ENCODE data around the gene DNAH2.
"Not testable (repeated sequence)": the region's sequence is repeated elsewhere in the genome, so short reads cannot be mapped to it uniquely, and the experiment has no call there.

DNAH2 gene

DNA sequence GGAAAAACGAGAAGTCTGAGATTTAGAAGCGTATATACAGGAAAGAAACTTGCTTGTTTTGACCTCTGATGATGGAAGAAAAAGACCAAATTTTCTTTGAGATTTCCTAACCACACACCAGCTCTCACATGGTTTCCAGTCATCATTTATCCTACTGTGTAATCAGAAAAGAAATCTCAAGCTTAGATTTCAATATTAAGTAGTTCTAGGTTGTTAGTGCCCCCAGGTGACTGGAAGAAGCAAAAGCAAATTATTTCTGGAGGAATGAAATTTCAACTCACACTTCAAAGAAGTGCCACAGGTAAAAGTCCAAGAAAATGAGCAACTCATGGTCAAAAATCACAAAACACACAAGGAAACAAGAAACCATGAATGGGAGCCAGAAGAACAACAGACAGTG is 64.7 kb downstream of the DNAH2 start:
- DNase-seq = no peak

DNA sequence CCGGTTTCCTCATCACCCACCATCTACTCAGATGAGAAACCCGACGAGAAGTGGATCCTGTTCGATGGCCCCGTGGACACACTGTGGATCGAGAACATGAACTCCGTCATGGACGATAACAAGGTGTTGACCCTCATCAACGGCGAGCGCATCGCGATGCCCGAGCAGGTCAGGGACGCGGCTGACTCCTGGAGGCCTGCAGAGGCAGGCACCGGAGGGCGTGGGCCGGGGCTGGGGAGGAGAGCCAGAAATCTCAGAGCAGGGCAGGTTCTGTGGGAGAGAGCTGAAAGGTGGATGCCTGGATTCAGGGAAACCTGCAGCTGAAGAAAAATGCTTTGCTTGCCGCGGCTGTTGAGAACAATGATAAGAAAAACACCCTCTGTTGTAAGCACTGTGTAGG is 69.3 kb downstream of the DNAH2 start:
- DNase-seq = no peak

DNA sequence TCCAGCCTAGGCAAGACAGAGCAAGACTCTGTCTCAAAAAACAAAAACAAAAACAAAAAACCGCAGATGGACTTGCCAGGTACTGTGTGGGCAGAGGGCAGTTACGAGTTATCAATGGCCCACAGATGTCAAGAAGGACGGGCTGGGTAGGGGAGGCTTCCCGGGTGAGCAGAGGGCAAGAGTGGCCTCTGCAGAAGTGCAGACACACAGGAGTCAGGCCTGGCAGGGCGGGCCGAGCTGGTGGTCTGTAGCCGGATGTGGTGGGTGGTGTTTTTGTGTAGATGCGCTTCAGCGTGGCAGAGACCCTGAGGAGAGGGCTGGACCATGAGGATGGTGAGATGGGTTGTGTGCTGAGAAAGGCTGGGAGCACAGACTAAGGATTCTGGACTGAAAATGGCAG is 71.6 kb downstream of the DNAH2 start:
- DNase-seq = no peak

DNA sequence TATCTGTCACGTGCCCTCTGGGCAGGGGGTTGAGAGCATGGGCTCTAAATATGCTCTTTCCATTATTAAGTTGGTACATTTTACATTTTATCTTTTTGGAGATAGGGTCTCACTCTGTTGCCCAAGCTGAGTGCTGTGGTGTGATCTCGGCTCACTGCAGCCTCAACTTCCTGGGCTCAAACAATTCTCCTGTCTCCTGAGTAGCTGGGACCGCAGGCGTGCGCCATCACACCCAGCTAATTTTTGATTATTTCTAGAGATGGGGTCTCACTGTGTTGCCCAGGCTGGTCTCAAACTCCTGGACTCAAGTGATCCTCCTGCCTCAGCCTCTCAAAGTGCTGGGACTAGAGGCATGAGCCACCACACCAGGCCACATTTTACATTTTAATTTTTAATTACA is 72.6 kb downstream of the DNAH2 start:
- DNase-seq = no peak

DNA sequence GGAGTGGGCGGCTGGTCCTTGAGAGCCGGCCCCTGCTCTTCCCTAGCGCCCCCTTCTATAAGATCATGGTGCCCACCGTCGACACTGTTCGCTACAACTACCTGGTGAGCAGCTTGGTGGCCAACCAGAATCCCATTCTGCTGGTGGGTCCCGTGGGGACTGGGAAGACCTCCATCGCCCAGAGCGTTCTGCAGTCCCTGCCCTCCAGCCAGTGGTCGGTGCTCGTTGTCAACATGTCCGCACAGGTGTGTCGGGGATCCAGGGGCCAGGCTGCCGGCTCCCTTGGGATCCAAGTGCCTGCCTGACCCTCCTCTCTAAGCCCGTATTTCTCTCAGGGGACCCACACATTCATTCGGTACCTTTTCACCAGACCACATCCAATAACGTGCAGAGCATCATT is 75.1 kb downstream of the DNAH2 start:
- no peak for DNase-seq

DNA sequence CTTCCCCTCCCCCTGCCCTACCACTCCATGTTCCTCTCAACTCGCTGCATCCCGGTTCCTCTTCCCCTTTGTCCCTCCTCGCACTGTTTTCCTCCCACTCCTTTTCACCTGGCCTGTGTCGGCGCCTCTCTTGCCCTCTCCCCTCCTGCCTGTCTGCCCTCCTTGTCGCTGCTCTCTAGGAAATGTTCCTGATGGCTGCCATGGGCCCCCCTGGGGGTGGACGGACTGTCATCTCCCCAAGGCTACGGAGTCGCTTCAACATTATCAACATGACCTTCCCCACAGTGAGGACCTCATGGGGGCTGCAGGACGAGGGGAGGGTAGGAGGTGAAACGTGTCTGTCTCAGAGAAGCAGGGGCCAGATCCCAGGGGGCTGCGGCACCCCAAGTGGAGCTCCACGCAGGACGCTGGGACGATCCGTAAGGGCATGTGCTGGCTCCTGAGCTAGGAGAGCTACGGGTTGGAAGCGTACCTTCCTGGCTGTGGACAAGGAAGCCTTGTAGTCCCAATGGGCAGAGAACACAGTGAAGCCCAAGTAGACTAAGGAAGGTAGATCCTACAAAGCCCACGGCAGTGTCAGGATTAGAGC is 76.6 kb downstream of the DNAH2 start:
- DNase-seq = no peak

DNA sequence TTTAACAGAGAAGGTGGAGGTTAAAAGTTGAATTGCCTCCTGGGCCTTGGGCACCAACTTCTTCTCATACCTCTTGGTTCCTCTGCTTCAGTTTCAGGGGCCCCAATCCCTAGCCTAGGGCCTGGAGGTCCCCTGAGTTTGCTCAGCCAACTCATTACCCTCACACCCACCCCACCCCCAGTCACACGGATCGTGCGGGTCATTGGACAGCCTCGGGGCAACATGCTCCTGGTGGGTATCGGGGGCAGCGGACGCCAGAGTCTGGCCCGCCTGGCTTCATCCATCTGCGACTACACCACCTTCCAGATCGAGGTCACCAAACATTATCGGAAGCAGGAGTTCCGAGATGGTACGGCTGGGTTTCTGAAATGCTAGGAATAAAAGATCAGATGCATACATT is 80.4 kb downstream of the DNAH2 start:
- DNase-seq = no peak

DNA sequence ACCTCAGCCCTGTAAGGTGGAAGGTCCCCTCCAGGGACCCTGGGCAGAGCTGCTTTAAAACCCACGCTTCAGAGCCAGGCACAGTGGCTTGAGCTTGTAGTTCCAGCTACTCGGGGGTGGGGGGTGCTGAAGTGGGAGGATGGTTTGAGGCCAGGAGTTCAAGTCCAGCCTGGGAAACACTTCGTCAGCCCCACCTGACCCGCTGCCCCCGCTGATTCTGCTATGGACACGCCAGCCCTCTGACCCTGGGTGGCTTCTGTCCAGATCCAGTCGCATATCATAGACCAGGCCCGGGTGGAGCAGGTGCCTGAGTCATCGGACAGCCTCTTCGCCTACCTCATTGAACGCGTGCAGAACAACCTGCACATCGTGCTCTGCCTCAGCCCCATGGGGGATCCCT is 81.3 kb downstream of the DNAH2 start:
- no peak for DNase-seq

DNA sequence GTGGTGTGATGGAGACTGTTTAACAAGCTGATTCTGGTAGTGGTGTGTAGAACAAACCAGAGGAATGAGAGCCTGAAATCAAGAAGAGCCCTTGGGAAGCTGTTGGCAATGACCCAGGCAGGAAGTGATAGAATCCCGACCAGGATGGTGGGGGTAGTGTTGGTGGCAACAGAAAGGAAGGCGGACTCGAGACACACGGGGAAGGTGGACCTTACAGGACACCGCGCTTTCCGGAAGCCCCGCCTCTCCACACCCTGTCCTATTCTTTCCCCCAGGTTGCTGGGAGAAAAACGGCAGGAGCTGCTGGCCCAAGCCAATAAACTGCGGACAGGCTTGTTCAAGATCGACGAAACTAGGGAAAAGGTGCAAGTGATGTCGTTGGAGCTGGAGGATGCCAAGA is 86.4 kb downstream of the DNAH2 start:
- no peak for DNase-seq

DNA sequence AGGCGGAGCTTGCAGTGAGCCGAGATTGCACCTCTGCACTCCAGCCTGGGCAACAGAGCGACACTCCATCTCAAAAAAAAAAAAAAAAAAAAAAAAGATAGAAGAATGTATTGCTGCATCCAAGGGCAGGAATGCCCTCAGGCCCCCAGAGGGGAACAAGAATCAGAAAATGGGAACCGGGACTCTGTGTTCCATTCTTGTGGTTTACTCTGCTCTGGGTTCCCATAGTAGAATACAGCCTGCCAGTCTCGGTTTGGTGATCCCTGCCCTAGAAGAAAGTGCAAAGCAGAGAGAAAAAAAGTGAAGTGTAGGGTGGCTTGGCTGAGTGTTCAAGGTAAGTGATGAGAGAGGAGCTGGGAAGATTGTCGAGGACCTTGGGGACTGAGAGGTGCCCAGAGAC is 89.0 kb downstream of the DNAH2 start:
- no peak for DNase-seq

DNA sequence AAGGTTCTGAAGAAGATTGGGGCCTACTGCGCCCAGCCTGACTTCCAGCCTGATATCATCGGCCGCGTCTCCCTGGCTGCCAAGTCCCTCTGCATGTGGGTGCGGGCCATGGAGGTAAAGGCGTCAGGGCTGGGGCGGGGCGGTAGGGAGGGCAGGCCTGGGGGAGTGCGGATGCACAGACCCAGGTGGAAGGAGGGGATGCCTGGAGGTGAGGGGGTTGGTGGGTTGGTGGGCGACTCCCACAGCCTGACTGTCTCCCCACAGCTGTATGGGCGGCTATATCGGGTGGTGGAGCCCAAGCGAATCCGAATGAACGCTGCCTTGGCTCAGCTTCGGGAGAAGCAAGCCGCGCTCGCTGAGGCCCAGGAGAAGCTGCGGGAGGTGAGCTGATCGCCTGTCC is 89.7 kb downstream of the DNAH2 start:
- no peak for DNase-seq

DNA sequence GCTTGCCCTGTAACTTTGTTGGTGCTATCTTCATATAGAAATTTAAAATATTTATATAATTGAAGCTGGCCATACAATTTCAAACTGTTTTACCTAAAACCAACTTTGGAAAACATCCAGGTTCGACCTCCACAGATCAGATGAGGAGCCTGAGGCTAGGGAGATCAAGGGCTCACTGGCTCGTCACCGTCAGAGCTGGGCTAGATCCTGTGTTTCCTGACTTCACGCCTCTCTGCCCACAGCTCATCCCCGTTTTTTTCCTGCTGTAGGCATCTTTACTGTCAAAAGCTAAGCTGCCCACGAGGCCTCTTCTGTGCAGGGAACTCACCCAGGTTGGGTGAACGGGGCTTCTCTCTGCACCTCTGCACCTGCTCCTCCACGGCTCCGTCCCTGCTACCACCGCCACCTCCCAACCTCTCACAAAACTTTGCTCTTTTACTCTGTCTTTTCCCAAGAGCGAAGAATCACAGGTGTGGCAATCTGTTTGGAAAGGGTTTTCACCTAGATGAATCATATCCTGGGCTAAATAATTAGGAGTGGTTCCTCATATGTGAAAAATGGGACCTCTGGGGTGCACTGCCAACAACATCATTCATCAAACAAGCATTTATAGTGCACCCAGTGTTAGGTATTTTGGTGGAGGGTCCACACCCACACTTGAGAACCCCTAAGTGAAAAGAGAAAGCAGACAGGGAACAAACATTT is 91.7 kb downstream of the DNAH2 start:
- DNase-seq = no peak

DNA sequence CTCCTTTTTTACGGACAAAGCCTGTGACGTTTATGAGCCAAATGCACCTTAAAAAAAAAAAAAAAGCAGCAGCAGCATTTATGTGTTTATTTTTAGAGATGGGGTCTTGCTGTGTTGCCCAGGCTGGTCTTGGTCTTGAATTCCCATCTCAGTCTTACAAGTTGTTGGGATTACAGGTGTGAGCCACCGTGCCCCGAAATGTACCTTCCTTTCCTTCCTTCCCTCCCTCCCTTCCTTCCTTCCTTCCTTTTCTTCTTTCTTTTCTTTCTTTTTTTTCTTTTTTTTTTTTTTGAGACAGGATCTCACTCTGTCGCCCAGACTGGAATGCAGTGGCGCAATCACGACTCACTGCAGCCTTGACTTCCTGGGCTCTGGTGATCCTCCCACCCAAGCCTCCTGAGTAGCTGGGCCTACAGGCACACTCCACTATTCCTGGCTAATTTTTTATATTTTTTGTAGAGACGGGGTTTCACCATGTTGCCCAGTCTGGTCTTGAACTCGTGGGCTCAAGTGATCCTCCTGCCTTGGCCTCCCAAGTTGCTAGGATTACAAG is 92.3 kb downstream of the DNAH2 start:
- DNase-seq = not testable (repeated sequence)

DNA sequence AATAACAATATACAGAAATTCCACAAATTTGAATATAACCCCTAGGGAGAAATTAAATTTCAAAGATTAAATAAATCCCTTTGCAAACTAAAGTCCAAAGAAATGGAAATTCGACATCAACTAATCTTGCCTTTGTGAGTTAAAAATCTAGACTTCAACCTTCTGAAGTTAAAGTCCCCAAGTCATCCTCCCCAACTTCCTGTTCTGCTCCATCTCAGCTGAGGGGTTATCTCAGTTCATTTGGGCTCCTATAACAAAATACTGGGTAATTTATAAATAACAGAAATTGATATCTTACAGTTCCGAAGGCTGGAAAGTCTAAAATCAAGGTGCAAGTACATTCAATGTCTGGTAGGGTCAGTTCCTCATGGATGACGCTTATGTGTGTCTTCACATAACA is 93.7 kb downstream of the DNAH2 start:
- DNase-seq = no peak

DNA sequence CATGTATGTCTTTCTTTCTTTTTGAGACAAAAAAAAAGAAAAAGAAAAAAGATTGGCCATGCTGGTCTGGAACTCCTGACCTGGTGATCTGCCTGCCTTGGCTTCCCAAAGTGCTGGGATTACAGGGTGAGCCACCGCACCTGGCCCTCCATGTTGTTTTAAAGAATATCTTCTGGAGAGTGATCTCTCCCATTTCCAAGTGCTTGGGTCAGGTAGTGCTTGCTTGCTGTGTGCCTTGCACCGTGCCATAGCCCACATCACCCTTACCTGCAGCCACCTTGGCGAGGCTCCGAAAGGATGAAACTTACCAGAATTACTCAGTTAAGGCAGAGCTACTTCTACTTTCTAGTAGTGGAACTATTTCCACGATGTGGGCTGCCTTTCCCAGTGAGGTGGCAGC is 97.4 kb downstream of the DNAH2 start:
- no peak for DNase-seq

DNA sequence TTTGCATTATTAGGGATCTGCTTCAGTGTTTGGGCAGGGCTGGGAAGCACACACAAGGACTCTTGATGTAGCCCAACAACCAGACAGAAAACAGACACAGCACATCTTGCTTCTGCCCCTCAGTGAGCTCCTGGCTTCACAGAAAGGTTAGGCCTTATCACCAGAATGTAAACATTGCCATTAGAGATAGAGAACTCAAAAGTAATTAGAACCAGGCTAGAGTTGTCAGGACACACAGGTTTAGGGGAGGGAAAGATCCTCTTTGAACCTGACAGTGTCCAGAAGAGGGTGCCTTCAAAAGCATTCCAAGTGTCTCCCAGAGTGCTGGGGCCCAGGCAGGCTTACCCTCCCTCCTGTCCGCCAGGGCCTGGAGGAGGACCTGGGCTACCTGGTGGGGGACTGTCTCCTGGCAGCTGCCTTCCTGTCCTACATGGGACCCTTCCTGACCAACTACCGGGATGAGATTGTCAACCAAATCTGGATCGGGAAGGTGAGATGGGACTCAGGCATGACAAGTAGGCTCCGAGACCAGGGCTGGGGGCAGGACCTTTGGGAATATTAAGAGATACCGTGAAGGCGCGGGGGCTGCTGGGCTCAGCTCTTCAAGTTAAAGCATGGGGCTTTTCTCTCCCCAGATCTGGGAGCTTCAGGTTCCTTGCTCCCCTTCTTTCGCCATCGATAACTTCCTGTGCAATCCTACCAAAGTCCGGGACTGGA is 99.5 kb downstream of the DNAH2 start:
- no peak for DNase-seq

DNA sequence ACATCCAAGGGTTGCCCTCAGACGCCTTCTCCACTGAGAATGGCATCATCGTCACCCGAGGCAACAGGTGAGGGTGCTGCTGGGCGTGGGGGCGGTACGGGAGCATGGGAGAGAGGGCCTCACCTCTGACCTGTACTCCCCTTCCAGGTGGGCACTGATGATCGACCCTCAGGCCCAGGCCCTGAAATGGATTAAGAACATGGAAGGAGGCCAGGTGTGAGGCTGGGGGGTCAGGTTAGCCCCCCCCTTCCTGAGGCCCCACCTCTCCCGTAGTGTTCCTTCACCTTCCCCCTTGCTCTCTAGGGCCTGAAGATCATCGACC is 100.1 kb downstream of the DNAH2 start:
- DNase-seq = no peak

DNA sequence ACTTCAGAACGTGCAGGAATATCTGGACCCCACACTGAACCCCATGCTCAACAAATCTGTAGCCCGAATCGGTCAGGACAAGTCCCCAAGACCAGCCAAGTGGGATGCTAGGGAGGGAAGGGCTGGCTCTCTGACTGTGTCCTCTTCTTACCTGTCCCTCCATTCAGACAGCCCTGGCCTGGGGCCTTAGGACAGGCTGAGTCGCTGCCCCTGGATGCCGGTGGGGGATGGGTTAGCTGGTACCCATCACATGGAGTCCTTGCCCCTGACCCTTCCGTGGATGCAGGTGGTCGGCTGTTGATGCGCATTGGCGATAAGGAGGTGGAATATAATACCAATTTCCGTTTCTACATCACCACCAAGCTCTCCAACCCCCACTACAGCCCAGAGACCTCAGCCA is 100.5 kb downstream of the DNAH2 start:
- DNase-seq = no peak

DNA sequence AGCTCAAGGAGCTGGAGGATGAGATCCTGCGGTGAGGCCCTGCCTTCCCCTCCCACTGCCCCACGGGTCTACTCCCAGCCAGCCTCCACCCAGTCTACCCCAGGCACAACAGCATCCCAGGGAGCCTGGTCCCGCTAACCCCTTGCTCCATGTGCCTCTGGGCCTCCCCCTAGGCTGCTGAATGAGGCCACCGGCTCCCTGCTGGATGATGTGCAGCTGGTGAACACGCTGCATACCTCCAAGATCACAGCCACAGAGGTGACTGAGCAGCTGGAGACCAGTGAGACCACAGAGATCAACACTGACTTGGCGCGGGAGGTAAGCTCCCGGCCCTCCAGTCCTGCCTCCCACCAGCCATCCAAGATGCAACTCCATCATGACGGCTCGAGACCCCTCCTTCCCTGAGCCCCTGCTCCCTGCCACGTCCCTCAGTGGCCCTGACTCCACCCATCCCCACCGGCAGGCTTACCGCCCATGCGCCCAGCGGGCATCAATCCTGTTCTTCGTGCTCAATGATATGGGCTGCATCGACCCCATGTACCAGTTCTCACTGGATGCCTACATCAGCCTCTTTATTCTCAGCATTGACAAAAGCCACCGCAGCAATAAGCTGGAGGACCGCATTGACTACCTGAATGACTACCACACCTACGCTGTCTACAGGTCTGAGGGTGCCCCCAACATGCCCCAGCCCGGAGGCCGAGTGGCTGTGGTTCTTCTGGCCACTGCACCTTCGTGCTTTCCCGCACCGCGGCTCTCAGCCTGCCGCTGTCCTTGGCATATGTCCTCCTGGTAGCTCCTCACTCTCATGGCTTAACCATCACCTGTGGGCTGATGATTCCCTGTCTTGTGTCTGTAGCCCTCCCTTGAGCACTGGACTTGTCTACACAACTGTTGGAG is 101.5 kb downstream of the DNAH2 start:
- no peak for DNase-seq

DNA sequence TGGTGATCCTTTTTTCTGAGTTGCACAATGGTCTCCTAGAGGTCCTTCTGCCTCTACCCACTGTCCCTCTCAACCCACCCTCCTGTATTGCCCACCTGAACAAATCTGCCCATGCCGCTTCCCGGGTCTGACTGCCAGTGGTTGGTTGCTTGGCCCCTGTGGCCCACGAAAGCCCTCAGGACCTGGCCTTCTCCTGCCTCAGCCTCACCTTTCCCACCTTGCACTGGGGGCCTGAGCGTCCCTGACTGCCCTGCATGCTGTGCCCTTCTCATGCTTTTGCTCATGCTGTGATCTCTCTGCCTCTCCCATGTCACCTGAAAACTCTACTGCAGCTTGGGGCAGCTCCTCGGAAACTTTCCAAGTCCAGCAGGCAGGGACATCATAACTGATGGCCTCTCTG is 102.7 kb downstream of the DNAH2 start:
- no peak for DNase-seq

DNA sequence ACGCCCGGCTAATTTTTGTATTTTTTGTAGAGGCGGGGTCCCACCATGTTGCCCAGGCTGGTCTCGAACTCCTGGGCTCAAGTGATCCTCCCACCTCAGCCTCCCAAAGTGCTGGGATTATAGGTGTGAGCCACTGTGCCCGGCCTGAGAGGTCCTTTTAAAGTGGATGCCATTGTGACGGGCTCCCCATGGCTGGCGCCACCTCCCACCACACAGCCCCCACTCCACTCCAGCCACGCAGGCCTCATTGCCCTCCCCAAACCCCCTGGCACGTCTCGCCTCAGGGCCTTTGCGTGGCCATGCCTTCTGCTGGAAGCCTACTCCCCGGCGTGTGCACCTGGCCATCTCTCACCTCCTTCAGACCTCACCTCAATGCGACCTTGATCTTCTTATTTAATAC is 104.6 kb downstream of the DNAH2 start:
- DNase-seq = no peak

DNA sequence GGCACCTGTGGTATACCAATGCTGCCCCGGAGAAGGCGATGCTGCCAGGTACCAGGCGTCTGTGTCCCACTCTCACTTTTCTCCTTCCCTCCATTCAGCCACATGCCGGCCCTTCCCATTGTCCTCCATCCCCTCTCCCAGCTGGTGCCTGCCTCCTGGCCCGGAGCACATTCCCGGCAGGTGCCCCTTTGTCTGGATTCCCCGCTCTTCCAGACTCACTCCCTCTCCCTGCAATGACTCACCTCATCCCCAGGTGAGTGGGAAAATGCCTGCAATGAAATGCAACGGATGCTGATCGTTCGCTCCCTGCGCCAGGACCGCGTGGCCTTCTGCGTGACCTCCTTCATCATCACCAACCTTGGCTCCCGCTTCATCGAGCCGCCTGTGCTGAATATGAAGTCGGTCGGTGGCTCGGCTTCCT is 106.0 kb downstream of the DNAH2 start:
- DNase-seq = no peak
